Brain microvascular endothelial cell (primary cell): Measurements from ENCODE around the gene TRABD2B.

Experiments
- DNase-seq: peaks from one replicate; pipeline ENCODE4 v3.0.0-alpha.2; 2020
- H3K27ac ChIP-seq: fragments of 250-450 bp; sonication (Bioruptor Pico); 2 replicates; pipeline ENCODE4 v1.5.1; 2020; ENCODE audit warnings: mild to moderate bottlenecking, moderate library complexity
- H3K27me3 ChIP-seq: fragments of 250-450 bp; sonication (Bioruptor Pico); replicated peaks from 2 replicates; pipeline ENCODE4 v1.5.1; 2020; ENCODE audit warnings: mild to moderate bottlenecking
- H3K36me3 ChIP-seq: fragments of 250-450 bp; sonication (Bioruptor Pico); replicated peaks from 2 replicates; pipeline ENCODE4 v1.5.1; 2020; ENCODE audit warnings: mild to moderate bottlenecking
- H3K4me3 ChIP-seq: 2 replicates; pipeline ENCODE4 v1.5.1; 2011; ENCODE audit warnings: low read depth, mild to moderate bottlenecking, control low read depth, low read length, moderate library complexity
- in situ Hi-C: cut with HindIII; loops from 2 replicates; pipeline ENCODE4 v1.10.0; 2017; ENCODE audit warnings: low sequenced_read_pairs, low pct_ligation_motif_present
- TF ChIP-seq, protein P1 (sequence below): IDR thresholded peaks from 2 replicates; pipeline ENCODE4 v1.5.1; 2011; ENCODE audit warnings: low read depth, mild to moderate bottlenecking, moderate library complexity, low read length, control low read depth, inconsistent platforms; ENCODE audit errors: missing control alignments

Gene TRABD2B

DNA sequence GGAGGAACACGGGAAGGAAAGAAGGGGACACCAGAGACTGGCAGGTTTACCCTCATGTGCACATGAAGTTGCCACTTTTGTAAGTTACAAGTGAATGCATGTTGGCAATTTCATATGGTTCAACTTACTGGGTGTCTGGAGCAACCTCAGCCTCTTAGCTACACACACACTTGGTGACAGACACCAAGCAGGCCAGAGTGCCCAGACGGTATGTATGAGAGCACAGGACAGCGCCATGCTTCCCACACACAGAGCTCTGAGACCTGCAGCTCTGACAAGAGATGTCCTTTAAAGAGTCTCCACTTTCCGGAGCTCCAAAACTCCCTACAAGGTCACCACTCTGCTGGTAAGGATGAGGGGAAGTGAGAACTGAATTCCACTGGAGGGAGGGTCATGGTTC, 1.9 kb upstream of the TRABD2B start:
- Histone ChIP-seq H3K4me3 (no peak overlapping the region), H3K27ac (no peak overlapping the region), H3K36me3 (no peaks in the 10 kb centered on the region), H3K27me3 (peaks cover 22% of the 10 kb centered on the region)
- no peak for DNase-seq
- in situ Hi-C loops, result no loop called here
- TF ChIP-seq, protein P1, sequence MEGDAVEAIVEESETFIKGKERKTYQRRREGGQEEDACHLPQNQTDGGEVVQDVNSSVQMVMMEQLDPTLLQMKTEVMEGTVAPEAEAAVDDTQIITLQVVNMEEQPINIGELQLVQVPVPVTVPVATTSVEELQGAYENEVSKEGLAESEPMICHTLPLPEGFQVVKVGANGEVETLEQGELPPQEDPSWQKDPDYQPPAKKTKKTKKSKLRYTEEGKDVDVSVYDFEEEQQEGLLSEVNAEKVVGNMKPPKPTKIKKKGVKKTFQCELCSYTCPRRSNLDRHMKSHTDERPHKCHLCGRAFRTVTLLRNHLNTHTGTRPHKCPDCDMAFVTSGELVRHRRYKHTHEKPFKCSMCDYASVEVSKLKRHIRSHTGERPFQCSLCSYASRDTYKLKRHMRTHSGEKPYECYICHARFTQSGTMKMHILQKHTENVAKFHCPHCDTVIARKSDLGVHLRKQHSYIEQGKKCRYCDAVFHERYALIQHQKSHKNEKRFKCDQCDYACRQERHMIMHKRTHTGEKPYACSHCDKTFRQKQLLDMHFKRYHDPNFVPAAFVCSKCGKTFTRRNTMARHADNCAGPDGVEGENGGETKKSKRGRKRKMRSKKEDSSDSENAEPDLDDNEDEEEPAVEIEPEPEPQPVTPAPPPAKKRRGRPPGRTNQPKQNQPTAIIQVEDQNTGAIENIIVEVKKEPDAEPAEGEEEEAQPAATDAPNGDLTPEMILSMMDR, result no peak

DNA sequence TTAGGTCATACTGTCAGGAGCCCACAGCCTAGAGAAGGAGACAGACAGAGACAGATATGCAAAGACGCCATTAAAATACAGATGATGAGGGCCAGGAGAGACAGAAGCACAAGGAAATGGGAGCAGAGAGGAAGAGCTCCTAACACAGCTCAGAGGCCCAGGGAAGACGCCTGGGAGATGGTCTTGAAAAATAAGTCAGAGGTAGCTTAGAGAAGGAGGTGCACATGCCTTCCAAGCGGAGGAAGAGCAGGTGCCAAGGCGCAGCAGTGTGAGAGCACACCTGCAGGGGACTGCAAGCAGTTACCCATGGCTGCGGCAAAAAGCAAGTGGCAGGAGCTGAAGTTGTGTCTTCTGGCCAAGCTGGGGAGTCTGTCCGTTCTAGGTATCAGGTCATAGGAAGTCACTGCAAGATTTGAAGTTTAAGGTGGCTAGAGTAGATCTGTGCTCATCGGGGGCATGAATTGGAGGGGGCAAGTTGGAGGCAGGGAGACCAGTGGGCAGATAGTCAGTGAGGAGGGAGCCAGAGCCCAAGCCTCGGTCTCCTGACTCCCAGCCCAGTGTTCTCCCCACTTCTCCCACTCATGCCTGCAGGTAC, 1.3 kb upstream of the TRABD2B start:
- Histone ChIP-seq H3K27me3 (peaks cover 28% of the 10 kb centered on the region), H3K4me3 (no peak overlapping the region), H3K36me3 (no peaks in the 10 kb centered on the region), H3K27ac (no peak overlapping the region)
- in situ Hi-C loops, result no loop called here
- TF ChIP-seq, protein P1, result no peak
- no peak for DNase-seq

DNA sequence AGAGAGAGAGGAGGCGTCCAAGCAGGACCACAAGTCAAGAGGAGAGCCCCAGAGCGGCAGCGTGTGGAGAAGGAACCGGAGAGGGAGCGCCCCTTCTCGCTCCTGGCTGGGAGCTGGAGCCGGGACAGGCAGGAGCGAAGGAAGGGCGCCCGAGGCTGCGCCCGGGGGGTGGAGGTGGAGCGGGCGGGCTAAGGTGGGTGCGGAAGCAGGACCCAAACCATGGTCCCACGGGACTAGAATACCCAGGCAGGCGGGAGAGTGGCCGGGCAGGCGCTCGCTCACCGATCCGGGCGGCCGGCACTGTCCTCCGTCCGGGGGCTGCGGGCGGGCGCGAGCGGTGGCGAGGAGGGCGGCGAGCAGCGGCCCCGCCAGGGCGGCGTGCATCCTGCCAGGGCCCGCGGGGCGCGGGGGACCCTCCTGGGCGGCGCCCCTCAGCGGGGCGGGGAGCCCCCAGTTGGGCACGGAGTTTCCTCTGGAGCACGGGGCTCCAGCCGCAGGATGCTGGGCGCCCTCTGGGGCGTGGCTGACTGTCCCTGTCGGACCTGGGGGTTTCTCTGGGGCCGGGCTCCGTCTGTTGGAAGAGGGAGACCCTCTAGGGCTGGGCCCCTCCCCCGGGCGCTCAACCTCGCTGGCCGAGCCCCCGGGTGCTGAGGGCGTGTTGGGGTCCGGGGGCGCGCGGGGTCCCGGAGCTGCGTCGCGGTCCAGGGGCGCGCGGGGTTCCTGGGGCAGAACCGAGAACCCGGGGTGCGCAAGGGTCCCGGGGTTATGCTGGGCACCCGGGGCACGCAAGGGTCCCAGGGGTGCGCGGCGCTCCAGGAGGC, 569 bp downstream of the TRABD2B start:
- H3K4me3 ChIP-seq, result peak overlapping the region; percentile 30
- TF ChIP-seq, protein P1, result no peak
- DNase-seq, result no peak
- no peaks in the 10 kb centered on the region for H3K36me3 ChIP-seq
- in situ Hi-C loops, result no loop called here
- no peak overlapping the region for H3K27ac ChIP-seq
- peaks cover 31% of the 10 kb centered on the region for H3K27me3 ChIP-seq

DNA sequence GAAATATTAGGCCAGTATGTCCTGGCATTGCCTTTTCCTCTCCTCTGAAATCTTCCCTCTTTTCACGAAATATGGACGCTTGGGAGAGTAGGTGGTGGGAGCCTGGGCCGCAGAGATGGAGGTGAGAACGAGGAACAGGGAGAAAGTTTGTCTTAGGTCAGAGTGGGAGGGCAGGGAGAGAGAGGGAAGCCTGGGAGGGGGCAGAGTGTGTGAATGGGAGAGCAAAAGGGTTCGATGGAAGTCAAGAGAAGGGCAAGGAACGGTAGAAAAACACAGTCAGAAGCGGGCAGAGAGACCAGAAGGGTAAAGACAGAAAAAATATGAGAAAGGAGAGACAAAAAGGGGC, 1.2 kb downstream of the TRABD2B start:
- in situ Hi-C loops, result no loop called here
- Histone ChIP-seq H3K27ac (no peak overlapping the region), H3K27me3 (peaks cover 31% of the 10 kb centered on the region), H3K36me3 (no peaks in the 10 kb centered on the region), H3K4me3 (no peak overlapping the region)
- TF ChIP-seq, protein P1, result no peak
- DNase-seq, result no peak

DNA sequence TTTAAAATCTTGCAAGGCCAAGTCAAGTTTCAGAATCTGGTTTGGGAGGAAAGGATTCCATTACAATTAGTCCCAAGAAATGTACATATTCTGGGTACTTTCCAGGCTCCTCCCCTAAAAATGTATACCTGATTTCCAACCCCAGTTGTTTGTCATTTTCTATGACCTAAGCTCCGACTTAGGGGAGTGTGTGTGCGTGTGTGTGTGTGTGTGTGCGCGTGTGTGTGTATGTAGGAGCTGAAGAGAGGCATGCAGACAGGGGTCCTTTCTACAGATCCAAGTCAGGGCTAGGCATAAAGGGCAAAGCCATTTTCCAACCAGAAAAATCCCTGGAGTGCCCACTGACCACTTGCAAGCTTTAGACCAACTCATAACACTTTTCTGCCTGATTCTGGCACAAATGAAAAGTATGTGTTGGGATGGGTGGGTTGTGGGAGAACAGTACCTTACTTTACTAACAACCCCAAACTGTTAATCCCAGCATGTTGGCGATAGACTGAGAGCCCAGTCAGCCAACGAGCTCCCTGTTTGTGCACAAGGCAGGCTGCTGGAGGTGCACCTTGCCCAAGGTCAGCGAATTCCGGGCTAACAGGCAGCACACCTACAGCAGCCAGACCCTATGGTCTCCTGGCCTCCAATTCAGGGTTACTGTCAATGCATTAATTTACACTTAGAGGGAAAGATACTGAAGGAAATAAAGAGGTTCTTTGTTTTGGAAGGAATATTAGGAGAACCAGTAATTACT, 1.7 kb downstream of the TRABD2B start:
- TF ChIP-seq, protein P1, result no peak
- H3K27ac ChIP-seq, result no peak overlapping the region
- no peak overlapping the region for H3K4me3 ChIP-seq
- no peak for DNase-seq
- H3K36me3 ChIP-seq, result no peaks in the 10 kb centered on the region
- H3K27me3 ChIP-seq, result peaks cover 31% of the 10 kb centered on the region
- in situ Hi-C loops, result no loop called here
